RWPE1 (cell line): ENCODE data around the gene HES1.

Experiments
- CTCF ChIA-PET: fragments of 350-600 bp; sonication (Branson Sonifier 250); formaldehyde crosslinking; extraction: SDS; loops from one replicate; lab custom pipeline; 2021; lab: Yijun Ruan, JAX
- POLR2A ChIA-PET: fragments of 400-600 bp; formaldehyde crosslinking; extraction: SDS; loops from one replicate; lab custom pipeline; 2020; ENCODE audit warnings: antibody characterized with exemption; ENCODE audit not compliant: low non-redundant PET; lab: Yijun Ruan, JAX
- DNase-seq: peaks from one replicate; pipeline ENCODE4 v3.0.0; 2012; ENCODE audit warnings: low spot score
- H3K27ac ChIP-seq: fragments of 450-650 bp; 2 replicates; pipeline ENCODE4 v1.5.1; 2017
- TF ChIP-seq, protein P1 (sequence below): fragments of 450-650 bp; conservative IDR thresholded peaks from 2 replicates; pipeline ENCODE4 v1.5.1; 2017; ENCODE audit warnings: low read depth, mild to moderate bottlenecking

The HES1 gene

DNA sequence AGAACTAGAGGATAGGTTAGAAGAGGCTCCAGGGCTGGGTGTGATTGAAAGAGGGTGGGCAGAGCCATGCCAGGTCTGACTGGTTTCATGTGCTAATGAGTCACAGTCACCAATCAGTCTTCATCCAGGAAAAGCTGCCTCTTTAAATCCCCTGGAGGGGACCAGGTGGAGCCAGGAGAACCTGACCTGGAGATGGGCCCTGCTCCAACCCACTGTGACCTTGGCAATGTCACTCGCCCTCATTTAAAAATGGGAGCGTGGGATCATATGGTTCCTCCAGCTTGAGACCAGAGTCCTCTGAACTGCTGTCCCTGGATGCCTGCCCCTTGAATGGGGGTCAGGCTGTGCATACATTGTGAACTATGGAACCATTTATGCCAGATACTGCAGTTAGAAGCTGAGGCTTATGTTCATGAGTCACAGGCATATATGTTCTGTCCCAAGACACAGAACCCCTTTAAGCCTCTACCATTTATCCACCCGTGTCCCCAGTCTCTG lies 23.0 kb downstream of the HES1 start:
- ChIA-PET POLR2A (no interaction called here), CTCF (interaction anchor here (1.0 to 1.2 kb wide), 3 partner anchors 8 to 157 kb away, joined by 3 to 5 read pairs (median 4); no protein-coding TSS in a partner anchor)
- TF ChIP-seq, protein P1, sequence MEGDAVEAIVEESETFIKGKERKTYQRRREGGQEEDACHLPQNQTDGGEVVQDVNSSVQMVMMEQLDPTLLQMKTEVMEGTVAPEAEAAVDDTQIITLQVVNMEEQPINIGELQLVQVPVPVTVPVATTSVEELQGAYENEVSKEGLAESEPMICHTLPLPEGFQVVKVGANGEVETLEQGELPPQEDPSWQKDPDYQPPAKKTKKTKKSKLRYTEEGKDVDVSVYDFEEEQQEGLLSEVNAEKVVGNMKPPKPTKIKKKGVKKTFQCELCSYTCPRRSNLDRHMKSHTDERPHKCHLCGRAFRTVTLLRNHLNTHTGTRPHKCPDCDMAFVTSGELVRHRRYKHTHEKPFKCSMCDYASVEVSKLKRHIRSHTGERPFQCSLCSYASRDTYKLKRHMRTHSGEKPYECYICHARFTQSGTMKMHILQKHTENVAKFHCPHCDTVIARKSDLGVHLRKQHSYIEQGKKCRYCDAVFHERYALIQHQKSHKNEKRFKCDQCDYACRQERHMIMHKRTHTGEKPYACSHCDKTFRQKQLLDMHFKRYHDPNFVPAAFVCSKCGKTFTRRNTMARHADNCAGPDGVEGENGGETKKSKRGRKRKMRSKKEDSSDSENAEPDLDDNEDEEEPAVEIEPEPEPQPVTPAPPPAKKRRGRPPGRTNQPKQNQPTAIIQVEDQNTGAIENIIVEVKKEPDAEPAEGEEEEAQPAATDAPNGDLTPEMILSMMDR: no peak
- peak; percentile 69 for DNase-seq
- no peak overlapping the region for H3K27ac ChIP-seq

GRCh38 chr3:194160158-194160557 lies 24.2 kb downstream of the HES1 start:
- DNase-seq: no peak
- TF ChIP-seq, protein P1: no peak
- ChIA-PET POLR2A (no interaction called here), CTCF (interaction anchor here (0.7 to 1.2 kb wide), 2 partner anchors 156 to 610 kb away, joined by 3 to 4 read pairs; no protein-coding TSS in a partner anchor)
- H3K27ac ChIP-seq: no peak overlapping the region

GRCh38 chr3:194161131-194162045 lies 25.4 kb downstream of the HES1 start:
- no peak for DNase-seq
- H3K27ac ChIP-seq: peak overlapping the region; percentile 45
- CTCF ChIA-PET: no interaction called here
- TF ChIP-seq, protein P1: no peak
- POLR2A ChIA-PET: no interaction called here

DNA sequence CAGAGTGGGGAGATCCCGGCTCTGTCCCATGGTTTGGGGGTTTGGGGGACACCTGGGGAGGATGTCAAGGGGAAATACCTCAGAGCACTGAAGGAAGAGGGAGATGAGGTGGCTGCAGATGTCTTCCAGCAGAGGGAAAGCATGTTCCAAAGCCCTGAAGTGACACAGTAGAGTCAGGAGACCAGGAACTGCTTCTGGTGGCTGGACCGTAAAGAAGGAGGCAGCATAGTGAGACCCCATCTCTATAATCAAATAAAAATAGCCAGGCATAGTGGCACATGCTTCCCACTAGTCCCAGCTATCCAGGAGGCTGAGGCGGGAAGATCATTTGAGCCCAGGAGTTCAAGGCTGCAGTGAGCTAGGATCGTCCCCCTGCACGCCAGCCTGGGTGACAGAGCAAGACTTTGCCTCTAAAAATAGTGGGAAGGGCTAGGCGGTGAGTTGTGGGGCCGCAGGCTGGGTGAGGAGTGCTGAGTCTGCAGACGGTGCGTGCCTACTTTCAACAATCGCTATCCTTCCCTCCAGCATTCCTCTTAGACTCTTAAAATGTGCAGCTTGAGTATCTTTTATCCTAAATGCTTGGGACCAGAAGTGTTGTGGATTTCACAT lies 26.2 kb downstream of the HES1 start:
- ChIA-PET CTCF (interaction anchor here (0.6 kb wide), 1 partner anchor 392 kb away, joined by 4 read pairs; no protein-coding TSS in a partner anchor), POLR2A (no interaction called here)
- no peak overlapping the region for H3K27ac ChIP-seq
- TF ChIP-seq, protein P1: no peak
- DNase-seq: no peak

GRCh38 chr3:194162817-194163584 lies 27.1 kb downstream of the HES1 start:
- ChIA-PET POLR2A (no interaction called here), CTCF (interaction anchor here (0.6 kb wide), 1 partner anchor 393 kb away, joined by 4 read pairs; no protein-coding TSS in a partner anchor)
- no peak overlapping the region for H3K27ac ChIP-seq
- TF ChIP-seq, protein P1: no peak
- no peak for DNase-seq

DNA sequence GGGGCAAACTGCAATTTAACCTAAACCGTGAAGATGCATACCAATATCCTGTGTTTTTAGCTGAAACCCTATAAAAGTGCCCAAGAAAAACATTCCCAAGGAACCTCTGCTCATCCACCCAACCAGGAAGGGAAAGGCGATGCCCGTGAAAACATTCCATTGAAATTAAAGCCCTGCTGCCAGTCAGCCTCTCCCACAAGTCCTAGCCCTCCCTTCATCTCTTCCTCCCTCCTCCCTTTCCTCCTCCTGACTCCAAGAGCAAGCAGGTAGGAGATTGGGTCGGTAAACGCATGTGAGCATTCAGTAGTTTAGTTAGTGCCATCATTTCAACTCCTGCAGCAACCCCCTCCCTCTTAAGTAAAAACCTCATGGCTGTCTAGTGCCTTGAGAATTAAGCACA lies 27.7 kb downstream of the HES1 start:
- DNase-seq: no peak
- CTCF ChIA-PET: no interaction called here
- POLR2A ChIA-PET: no interaction called here

More for the DNA sequence above, 27.7 kb downstream of the HES1 start:
- TF ChIP-seq, protein P1: no peak
- no peak overlapping the region for H3K27ac ChIP-seq
